Measurements from ENCODE around the gene PDZD2. TPM values are rescaled to one million over a fixed set of nuclear protein-coding genes. Genes with fewer than 3 reads are reported as not detected.

Gene PDZD2
- total and polyA plus RNA-seq, 11 donors = 28.3 to 116 (median 80.6) TPM

- Histone ChIP-seq H3K27me3 (no peaks in the 10 kb centered on the region), H3K9me3 (no peaks in the 10 kb centered on the region), H3K36me3 (peaks cover 0 to 4% (median 0%) of the 10 kb centered on the region in 9 donors), H3K4me3 (no peak overlapping the region), H3K4me1 (peaks cover 0 to 78% (median 32%) of the 10 kb centered on the region in 12 donors), H3K27ac (peak overlapping the region in 5 of 12 donors; percentile 1 to 57 (median 44))
- DNase-seq (no peak), ATAC-seq (no peak)
- intact Hi-C loops (cut with DNase I) = no loop called here
- no peak for TF ChIP-seq CTCF (IDR thresholded peaks at IDR 0.05)
- no peak for TF ChIP-seq POLR2A (IDR thresholded peaks at IDR 0.05)
- WGBS, 4 donors = 83 to 86% (median 85%) methylated on average over 10 of the region's 10 CpGs
Measured at GRCh38 chr5:31783086-31783645, 144.2 kb downstream of the PDZD2 start.

- Histone ChIP-seq H3K9me3 (no peaks in the 10 kb centered on the region), H3K4me3 (no peak overlapping the region), H3K27me3 (no peaks in the 10 kb centered on the region), H3K27ac (peak overlapping the region in 6 of 12 donors; percentile 1 to 57 (median 42)), H3K36me3 (peaks cover 0 to 5% (median 0%) of the 10 kb centered on the region in 9 donors), H3K4me1 (peaks cover 0 to 78% (median 32%) of the 10 kb centered on the region in 12 donors)
- no peak for ATAC-seq
- intact Hi-C loops (cut with DNase I) = no loop called here
- no peak for DNase-seq
- TF ChIP-seq POLR2A (IDR thresholded peaks at IDR 0.05) (no peak), CTCF (IDR thresholded peaks at IDR 0.05) (no peak)
- 71 to 87% (median 79%) methylated on average over 8 of the region's 8 CpGs for WGBS, 4 donors
Measured at GRCh38 chr5:31783731-31784130, 144.8 kb downstream of the PDZD2 start.

- peak overlapping the region in 9 of 12 donors; percentile 8 to 77 (median 61) for H3K27ac ChIP-seq
- DNase-seq (peak in 4 of 5 donors; percentile 49 to 57 (median 52)), ATAC-seq (peak; percentile 29 to 78 (median 76))
- 25 to 44% (median 35%) methylated on average over 3 of the region's 3 CpGs for WGBS, 4 donors
- H3K9me3 ChIP-seq = peaks cover 0 to 4% (median 0%) of the 10 kb centered on the region in 12 donors
- TF ChIP-seq POLR2A (IDR thresholded peaks at IDR 0.05) = no peak
- no peak for TF ChIP-seq CTCF (IDR thresholded peaks at IDR 0.05)
- peaks cover 0 to 62% (median 27%) of the 10 kb centered on the region in 12 donors for H3K4me1 ChIP-seq
- no peak overlapping the region for H3K4me3 ChIP-seq
- intact Hi-C loops (cut with DNase I) = no loop called here
- no peaks in the 10 kb centered on the region for H3K27me3 ChIP-seq
- peaks cover 0 to 8% (median 0%) of the 10 kb centered on the region in 9 donors for H3K36me3 ChIP-seq
Measured at GRCh38 chr5:31786090-31786631, 147.2 kb downstream of the PDZD2 start.

GRCh38 chr5:31794009-31794408 lies 155.1 kb downstream of the PDZD2 start:
- DNase-seq (no peak), ATAC-seq (no peak)
- Histone ChIP-seq H3K27me3 (no peaks in the 10 kb centered on the region), H3K9me3 (peaks cover 0 to 3% (median 0%) of the 10 kb centered on the region in 12 donors), H3K27ac (no peak overlapping the region), H3K4me3 (no peak overlapping the region), H3K4me1 (peaks cover 0 to 6% (median 0%) of the 10 kb centered on the region in 12 donors), H3K36me3 (peaks cover 0 to 4% (median 0%) of the 10 kb centered on the region in 9 donors)
- intact Hi-C loops (cut with DNase I) = no loop called here
- 92 to 99% (median 93%) methylated on average over 2 of the region's 2 CpGs for WGBS, 4 donors
- TF ChIP-seq CTCF (IDR thresholded peaks at IDR 0.05) (no peak), POLR2A (IDR thresholded peaks at IDR 0.05) (no peak)

Data from heart left ventricle (tissue), 16 donors.